ENCODE measurements around the gene NYAP2.

NYAP2 gene

DNA sequence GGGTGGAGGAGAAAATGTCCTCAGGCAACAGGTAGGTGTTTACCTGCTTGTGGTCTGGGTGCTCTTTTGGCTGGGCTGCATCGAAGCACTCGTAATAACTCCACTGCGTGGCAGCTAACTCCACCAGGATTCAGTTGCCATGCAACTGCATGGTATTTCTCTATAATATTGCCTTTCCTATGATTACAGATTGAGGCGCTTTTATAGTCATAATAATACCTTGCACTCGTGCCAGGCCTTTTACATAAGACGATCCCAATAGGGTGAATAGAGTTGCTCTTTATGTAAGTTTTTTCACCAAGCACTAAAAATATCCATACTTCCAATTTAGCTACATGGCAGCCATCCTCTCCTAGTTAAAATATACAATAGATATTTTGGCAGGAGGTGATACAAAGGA lies 19.7 kb upstream of the NYAP2 start:
- TF ChIP-seq, protein P1, sequence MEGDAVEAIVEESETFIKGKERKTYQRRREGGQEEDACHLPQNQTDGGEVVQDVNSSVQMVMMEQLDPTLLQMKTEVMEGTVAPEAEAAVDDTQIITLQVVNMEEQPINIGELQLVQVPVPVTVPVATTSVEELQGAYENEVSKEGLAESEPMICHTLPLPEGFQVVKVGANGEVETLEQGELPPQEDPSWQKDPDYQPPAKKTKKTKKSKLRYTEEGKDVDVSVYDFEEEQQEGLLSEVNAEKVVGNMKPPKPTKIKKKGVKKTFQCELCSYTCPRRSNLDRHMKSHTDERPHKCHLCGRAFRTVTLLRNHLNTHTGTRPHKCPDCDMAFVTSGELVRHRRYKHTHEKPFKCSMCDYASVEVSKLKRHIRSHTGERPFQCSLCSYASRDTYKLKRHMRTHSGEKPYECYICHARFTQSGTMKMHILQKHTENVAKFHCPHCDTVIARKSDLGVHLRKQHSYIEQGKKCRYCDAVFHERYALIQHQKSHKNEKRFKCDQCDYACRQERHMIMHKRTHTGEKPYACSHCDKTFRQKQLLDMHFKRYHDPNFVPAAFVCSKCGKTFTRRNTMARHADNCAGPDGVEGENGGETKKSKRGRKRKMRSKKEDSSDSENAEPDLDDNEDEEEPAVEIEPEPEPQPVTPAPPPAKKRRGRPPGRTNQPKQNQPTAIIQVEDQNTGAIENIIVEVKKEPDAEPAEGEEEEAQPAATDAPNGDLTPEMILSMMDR (conservative IDR thresholded peaks at IDR 0.05; ENCODE audit: control insufficient read depth, insufficient read depth, low read depth, low read length) = no peak
- DNase-seq (ENCODE audit: low read depth) = no peak
- H3K4me3 ChIP-seq (ENCODE audit: control insufficient read depth, low read depth, low read length) = no peak overlapping the region

GRCh38 chr2:225381609-225382008 lies 17.9 kb upstream of the NYAP2 start:
- TF ChIP-seq, protein P1 (conservative IDR thresholded peaks at IDR 0.05; ENCODE audit: control insufficient read depth, insufficient read depth, low read depth, low read length) = no peak
- DNase-seq (ENCODE audit: low read depth) = no peak
- H3K4me3 ChIP-seq (ENCODE audit: control insufficient read depth, low read depth, low read length) = no peak overlapping the region

DNA sequence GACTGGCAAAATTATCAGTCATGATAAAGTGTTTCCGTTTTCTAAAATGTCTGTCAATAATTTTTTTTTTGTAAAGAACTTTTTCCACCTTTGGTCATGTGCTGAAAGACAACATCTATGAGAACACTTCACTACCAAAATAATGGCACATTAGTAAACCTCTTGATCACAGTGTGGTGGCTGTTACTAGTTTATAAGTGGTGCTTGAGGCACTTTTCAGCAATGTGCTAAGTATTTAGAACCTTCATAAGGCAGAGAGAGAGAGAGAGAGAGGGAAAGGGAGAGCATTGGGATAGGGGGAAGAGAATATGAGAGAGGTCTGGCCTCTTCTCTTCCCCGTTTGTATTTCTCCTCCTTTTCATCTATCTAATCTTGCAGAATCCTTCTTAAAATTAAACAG lies 1.1 kb upstream of the NYAP2 start:
- TF ChIP-seq, protein P1 (conservative IDR thresholded peaks at IDR 0.05; ENCODE audit: control insufficient read depth, insufficient read depth, low read depth, low read length) = no peak
- H3K4me3 ChIP-seq (ENCODE audit: control insufficient read depth, low read depth, low read length) = no peak overlapping the region
- no peak for DNase-seq (ENCODE audit: low read depth)

GRCh38 chr2:225400060-225400511 lies 576 bp downstream of the NYAP2 start:
- peak; percentile 53 for DNase-seq (ENCODE audit: low read depth)
- no peak overlapping the region for H3K4me3 ChIP-seq (ENCODE audit: control insufficient read depth, low read depth, low read length)
- TF ChIP-seq, protein P1 (conservative IDR thresholded peaks at IDR 0.05; ENCODE audit: control insufficient read depth, insufficient read depth, low read depth, low read length) = no peak

DNA sequence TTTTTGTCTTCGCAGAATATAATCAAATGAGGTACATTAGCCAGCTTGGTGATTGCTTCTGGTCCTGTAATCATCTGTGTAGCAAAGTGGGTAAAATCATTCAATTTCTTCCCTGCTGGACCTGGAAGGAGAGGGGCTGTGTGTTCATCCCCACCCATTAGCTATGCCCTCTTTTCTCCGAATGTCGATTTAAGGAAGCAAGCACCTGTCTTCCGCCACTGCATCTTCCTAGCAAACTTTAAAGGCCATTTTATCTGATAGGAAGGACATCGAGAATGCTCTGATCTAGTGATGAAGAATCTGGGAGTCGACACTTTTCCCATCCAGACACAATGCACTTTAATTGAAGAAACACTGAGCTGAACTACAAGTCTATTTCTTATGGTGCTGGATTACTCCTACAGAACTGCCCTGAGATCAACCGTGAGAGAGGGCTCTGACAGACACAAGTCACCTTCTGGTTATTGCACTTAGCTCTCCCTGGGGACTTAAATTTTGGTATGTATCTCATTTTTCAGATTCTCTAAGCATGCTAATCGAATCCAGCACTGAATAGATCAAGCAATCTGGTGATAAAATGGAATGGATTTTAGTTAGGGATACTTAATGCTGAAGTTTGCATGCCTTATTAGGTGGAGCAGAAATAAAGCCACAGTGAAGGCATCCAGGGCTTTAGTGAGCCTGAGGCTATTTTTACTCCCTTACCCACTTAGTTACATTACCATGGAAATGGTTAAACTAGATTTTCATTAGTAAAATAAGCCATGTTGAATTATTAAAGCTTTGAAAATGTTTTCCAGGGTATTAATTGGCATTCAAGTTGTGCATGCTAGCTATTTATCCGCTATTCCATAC lies 1.3 kb downstream of the NYAP2 start:
- DNase-seq (ENCODE audit: low read depth) = no peak
- TF ChIP-seq, protein P1 (conservative IDR thresholded peaks at IDR 0.05; ENCODE audit: control insufficient read depth, insufficient read depth, low read depth, low read length) = no peak
- no peak overlapping the region for H3K4me3 ChIP-seq (ENCODE audit: control insufficient read depth, low read depth, low read length)

GRCh38 chr2:225402210-225402776 lies 2.8 kb downstream of the NYAP2 start:
- DNase-seq (ENCODE audit: low read depth) = no peak
- TF ChIP-seq, protein P1 (conservative IDR thresholded peaks at IDR 0.05; ENCODE audit: control insufficient read depth, insufficient read depth, low read depth, low read length) = no peak

More at GRCh38 chr2:225402210-225402776, 2.8 kb downstream of the NYAP2 start:
- H3K4me3 ChIP-seq (ENCODE audit: control insufficient read depth, low read depth, low read length) = no peak overlapping the region

Data from fibroblast of mammary gland (primary cell).